ENCODE results near the gene DNAJB2. TPM values are rescaled to one million over a fixed set of nuclear protein-coding genes. Genes with fewer than 3 reads are reported as not detected.

DNAJB2 gene
- total and polyA plus RNA-seq, 2 of the 8 experiments (the other 6 are each of a cell fraction or from before 2014, with no cell fraction given): 21.0 to 26.3 TPM

DNA sequence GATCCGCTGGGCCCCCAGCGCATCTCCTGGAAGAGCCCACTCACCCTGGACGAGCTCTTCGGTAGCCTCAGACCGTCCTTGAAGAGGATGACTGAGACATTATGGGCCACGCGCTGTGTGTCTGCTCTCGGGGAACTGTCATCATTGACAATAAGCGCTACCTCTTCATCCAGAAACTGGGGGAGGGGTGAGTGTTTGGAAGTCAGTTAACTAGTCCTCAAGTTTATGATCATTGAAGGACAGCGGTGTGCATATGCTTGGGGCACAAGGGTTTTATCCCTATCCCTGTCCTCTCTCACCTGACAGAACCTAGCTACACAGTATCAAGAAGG, 33.3 kb upstream of the DNAJB2 start:
- Histone ChIP-seq H4K8ac (ENCODE audit: extremely low read depth, insufficient read depth, low read length) (peak overlapping the region; percentile 100), H2BK5ac (ENCODE audit: low read depth, low read length) (peak overlapping the region; percentile 96; the same call in 1 of the 2 replicates), H3K79me1 (ENCODE audit: low read depth, low read length) (0 out of 2 replicates have a peak, but pooled peaks cover 5% of the 10 kb centered on the region), H3K56ac (replicated peaks; ENCODE audit: insufficient read length, low read depth, low read length) (no peak overlapping the region), H3K23me2 (ENCODE audit: low read depth, low read length) (peaks cover 8% of the 10 kb centered on the region), H2BK12ac (ENCODE audit: low read depth, low read length) (peak overlapping the region; percentile 90; the same call in 1 of the 2 replicates), H3K4me2 (ENCODE audit: insufficient read depth in 1 of 2, low read depth in 2 of 2, low read length in 2 of 2) (peak overlapping the region; percentile 91 to 98), H2AK5ac (ENCODE audit: low read depth, low read length) (peak overlapping the region; percentile 70; the same call in 1 of the 2 replicates), H3K4me3 (ENCODE audit: extremely low read depth in 1 of 4, insufficient read depth in 2 of 4, low read depth in 3 of 4, low read length in 4 of 4) (peak overlapping the region; percentile 74 to 81 (median 80)), H3K27me3 (replicated peaks in 1 of 4; ENCODE audit: control insufficient read depth in 3 of 4, extremely low read depth in 1 of 4, insufficient read depth in 3 of 4, low read length in 3 of 4) (no peaks in the 10 kb centered on the region), H3K23ac (ENCODE audit: insufficient read length) (no peak overlapping the region), H3K36me3 (ENCODE audit: control insufficient read depth in 2 of 4, insufficient read depth in 4 of 4, low read length in 3 of 4) (peaks cover 0 to 9% (median 5%) of the 10 kb centered on the region in 4 experiments; a peak in 5 of 8 replicates), H2BK120ac (replicated peaks; ENCODE audit: low read depth, low read length) (no peak overlapping the region), H3K9ac (replicated peaks in 1 of 4; ENCODE audit: extremely low read depth in 1 of 4, low read depth in 3 of 4, low read length in 3 of 4) (peak overlapping the region; percentile 91 to 99 (median 94)), H2BK20ac (ENCODE audit: low read length) (no peak overlapping the region), H4K20me1 (replicated peaks in 1 of 2; ENCODE audit: control insufficient read depth in 1 of 2, insufficient read depth in 2 of 2, low read length in 2 of 2) (no peaks in the 10 kb centered on the region), H3K27ac (ENCODE audit: low read depth, low read length) (peak overlapping the region; percentile 91), H3K4me1 (replicated peaks in 1 of 4; ENCODE audit: control insufficient read depth in 3 of 4, insufficient read depth in 4 of 4, low read length in 3 of 4) (peaks cover 0 to 5% (median 3%) of the 10 kb centered on the region in 4 experiments; a peak in 3 of 7 replicates), H3K18ac (ENCODE audit: extremely low read depth, low read length) (no peak overlapping the region), H4K5ac (ENCODE audit: insufficient read length, low read depth, low read length) (peak overlapping the region; percentile 31), H3K9me3 (ENCODE audit: insufficient read depth in 2 of 2, low read depth in 1 of 2, low read length in 1 of 2) (no peaks in the 10 kb centered on the region), H3K79me2 (ENCODE audit: control insufficient read depth in 1 of 2, insufficient read depth in 2 of 2, low read length in 2 of 2) (peaks cover 0 to 5% of the 10 kb centered on the region in 2 experiments; a peak in 1 of 4 replicates), H3K4ac (replicated peaks; ENCODE audit: insufficient read length, low read depth, low read length) (no peak overlapping the region), H2AFZ (ENCODE audit: low read length) (no peak overlapping the region), H2BK15ac (ENCODE audit: low read length) (no peak overlapping the region), H3K14ac (ENCODE audit: insufficient read length) (no peak overlapping the region), H4K91ac (replicated peaks; ENCODE audit: insufficient read length, low read length) (no peak overlapping the region)
- ChIA-PET POLR2A (ENCODE audit: partially characterized antibody) (interaction anchor here (1.0 to 14.9 kb wide), 22 partner anchors 9 to 142 kb away, joined by 3 to 190 read pairs (median 4); partner anchors contain the start of genes ABCB6, ANKZF1, ATG9A and CNPPD1), CTCF (ENCODE audit: partially characterized antibody) (interaction anchor here (1.1 to 3.0 kb wide), 14 partner anchors 8 to 108 kb away, joined by 3 to 24 read pairs (median 4); partner anchors contain the start of genes ANKZF1, ATG9A, DNAJB2 and NHEJ1)
- DNase-seq (ENCODE audit: low read depth in 1 of 2, low spot score in 2 of 2) (no peak), FAIRE-seq (no peak)
- WGBS, 2 experiments (ENCODE audit: extremely low coverage in 1 of 2, insufficient coverage in 1 of 2, insufficient read length in 1 of 2, insufficient replicate concordance in 2 of 2, low coverage in 1 of 2, low lambda C conversion rate in 2 of 2, missing lambda C conversion rate in 1 of 2): 54% methylated on average over 10 of the region's 10 CpGs; no CpG with 5 or more reads in 1 of the 2 experiments
- no peak for TF ChIP-seq CHD1 (IDR thresholded peaks at IDR 0.05; ENCODE audit: low read depth, low read length)
- no peak for TF ChIP-seq POU5F1 (IDR thresholded peaks at IDR 0.05; ENCODE audit: low read depth, low read length)
- no peak for TF ChIP-seq FOSL1 (IDR thresholded peaks at IDR 0.05; ENCODE audit: insufficient read depth, low read depth, low read length)
- no peak for TF ChIP-seq SIX5 (IDR thresholded peaks at IDR 0.05; ENCODE audit: low read depth, low read length)

Data from H1 (cell line).